Kidney tubule cell (primary cell): ENCODE data around the gene COMMD6.

Experiments used
- DNase-seq: peaks from one replicate; pipeline ENCODE4 v3.0.0-alpha.2; 2018; ENCODE audit warnings: low spot score

Gene COMMD6

GRCh38 chr13:75482070-75482819, 55.4 kb downstream of the COMMD6 start, which contains the start of gene TBC1D4:
Gene TBC1D4, minus strand, starts transcription at chr13:75482169. Its CDS starts 402 bp downstream, at chr13:75481767.
- peak; percentile 94 for DNase-seq

- peak; percentile 57 for DNase-seq
Observed at GRCh38 chr13:75481176-75482069, 56.2 kb downstream of the COMMD6 start.

- DNase-seq = peak; percentile 81
Observed at GRCh38 chr13:75480671-75481175, 56.9 kb downstream of the COMMD6 start.

- no peak for DNase-seq
Observed at GRCh38 chr13:75479102-75479740, 58.4 kb downstream of the COMMD6 start.

- no peak for DNase-seq
Observed at GRCh38 chr13:75478659-75479058, 59.0 kb downstream of the COMMD6 start.
